Body of pancreas (tissue), 4 donors: ENCODE results near the gene HADHB.

Experiments
- CTCF ChIP-seq, 7 experiments: fragments of 450-650 bp in 4 of 7; fragments of 200-600 bp in 3 of 7; sonication (generic) in 3 of 7; IDR thresholded peaks; one replicate each; pipeline ENCODE4 v1.5.1; 2016 to 2019; ENCODE audit warnings: antibody characterized with exemption in 7 of 7
- POLR2A ChIP-seq, 3 donors: fragments of 450-650 bp; IDR thresholded peaks; one replicate each; pipeline ENCODE4 v1.6.1; 2016; ENCODE audit warnings: antibody characterized with exemption in 3 of 3, mild to moderate bottlenecking in 2 of 3

- TF ChIP-seq CTCF (IDR thresholded peaks at IDR 0.05) (no peak), POLR2A (IDR thresholded peaks at IDR 0.05) (no peak)
Measured at GRCh38 chr2:26270373-26270772, 25.6 kb downstream of the HADHB start.
